SK-N-SH (cell line): ENCODE measurements around the gene HAAO. TPM values are rescaled to one million over a fixed set of nuclear protein-coding genes. Genes with fewer than 3 reads are reported as not detected.
A peak's percentile ranks its signal among the peaks of the same experiment; 100 is the strongest.

ENCODE experiments used
- CTCF ChIA-PET: fragments of 300-600, 350-600 bp; formaldehyde crosslinking; extraction: SDS; loops from one replicate; lab custom pipeline; 2021; lab: Yijun Ruan, JAX
- POLR2A ChIA-PET: fragments of 350-600 bp; sonication (Branson Sonifier 250); formaldehyde crosslinking; extraction: SDS; loops from one replicate; lab custom pipeline; 2020; ENCODE audit warnings: antibody characterized with exemption, inconsistent platforms; lab: Yijun Ruan, JAX
- DNase-seq: peaks from one replicate; pipeline ENCODE4 v3.0.0; 2012
- H2AFZ ChIP-seq: fragments of 200-600 bp; sonication (generic); 2 replicates; pipeline ENCODE4 v1.8.1; 2016; ENCODE audit warnings: antibody characterized with exemption, mild to moderate bottlenecking, low read depth
- H3F3A ChIP-seq: fragments of 200-600 bp; sonication (generic); replicated peaks from 2 replicates; pipeline ENCODE3; 2016; ENCODE audit warnings: antibody characterized with exemption, mild to moderate bottlenecking; ENCODE audit not compliant: insufficient read depth
- H3K27ac ChIP-seq, 2 experiments: fragments of 200-500 bp in 1 of 2; fragments of 200-600 bp in 1 of 2; sonication (Bioruptor generic) in 1 of 2; sonication (generic), shearing (Covaris generic) in 1 of 2; 2 replicates each; pipeline versions ENCODE4 v1.5.1 to v1.6.1; 2014 to 2016; ENCODE audit warnings: low read depth in 2 of 2, inconsistent platforms in 1 of 2, low read length in 1 of 2, mild to moderate bottlenecking in 1 of 2, mixed read lengths in 1 of 2
- H3K27me3 ChIP-seq: fragments of 200-600 bp; sonication (generic), shearing (Covaris generic); 2 replicates; pipeline ENCODE4 v1.6.1; 2016; ENCODE audit warnings: mixed run types; ENCODE audit not compliant: insufficient read depth
- H3K36me3 ChIP-seq, 2 experiments: fragments of 200-500 bp in 1 of 2; fragments of 200-600 bp in 1 of 2; sonication (Bioruptor generic) in 1 of 2; sonication (generic) in 1 of 2; replicated peaks in 1 of 2; 2 replicates each; pipeline versions ENCODE3 to v1.5.1; 2014 to 2016; ENCODE audit warnings: low read length in 1 of 2, mild to moderate bottlenecking in 1 of 2; ENCODE audit not compliant: insufficient read depth in 2 of 2, control insufficient read depth in 1 of 2
- H3K4me1 ChIP-seq, 2 experiments: fragments of 200-500 bp in 1 of 2; fragments of 200-600 bp in 1 of 2; sonication (Bioruptor generic) in 1 of 2; sonication (generic), shearing (Covaris generic) in 1 of 2; 2 replicates each; pipeline versions ENCODE4 v1.5.1 to v1.6.1; 2014 to 2016; ENCODE audit warnings: low read depth in 1 of 2, low read length in 1 of 2, mixed run types in 1 of 2; ENCODE audit not compliant: insufficient read depth in 2 of 2, control insufficient read depth in 1 of 2
- H3K4me2 ChIP-seq: fragments of 200-600 bp; sonication (generic), shearing (Covaris generic); 2 replicates; pipeline ENCODE4 v1.6.1; 2017; ENCODE audit warnings: mixed run types
- H3K4me3 ChIP-seq, 2 experiments: fragments of 200-500 bp in 1 of 2; fragments of 200-600 bp in 1 of 2; sonication (Bioruptor generic) in 1 of 2; sonication (generic), shearing (Covaris generic) in 1 of 2; 2 replicates each; pipeline versions ENCODE4 v1.5.1 to v1.8.1; 2014 to 2016; ENCODE audit warnings: low read depth in 2 of 2, inconsistent platforms in 1 of 2, low read length in 1 of 2, mild to moderate bottlenecking in 1 of 2, mixed read lengths in 1 of 2, moderate library complexity in 1 of 2
- H3K79me2 ChIP-seq: fragments of 200-600 bp; sonication (generic); 2 replicates; pipeline ENCODE4 v1.8.1; 2017; ENCODE audit warnings: mild to moderate bottlenecking; ENCODE audit not compliant: insufficient read depth
- H3K9ac ChIP-seq: fragments of 200-600 bp; sonication (generic); 2 replicates; pipeline ENCODE4 v1.6.1; 2017; ENCODE audit warnings: mixed run types
- H3K9me2 ChIP-seq: fragments of 200-600 bp; sonication (generic); 2 replicates; pipeline ENCODE4 v1.6.1; 2017; ENCODE audit warnings: mixed run types
- H3K9me3 ChIP-seq: fragments of 200-600 bp; sonication (generic); 2 replicates; pipeline ENCODE4 v1.6.1; 2017; ENCODE audit warnings: mixed run types, mild to moderate bottlenecking, moderate library complexity
- H4K20me1 ChIP-seq: fragments of 200-600 bp; sonication (generic); 2 replicates; pipeline ENCODE4 v1.6.1; 2017; ENCODE audit warnings: mild to moderate bottlenecking, mixed run types; ENCODE audit not compliant: insufficient read depth
- CHD2 ChIP-seq: fragments of 150-350 bp; IDR thresholded peaks from 2 replicates; pipeline ENCODE4 v1.6.1; 2018; ENCODE audit warnings: low read length; ENCODE audit not compliant: partially characterized antibody
- CTCF ChIP-seq: fragments of 200-600 bp; sonication (generic); IDR thresholded peaks from 2 replicates; pipeline ENCODE4 v1.6.1; 2017; ENCODE audit warnings: antibody characterized with exemption, mild to moderate bottlenecking, moderate library complexity
- EP300 ChIP-seq, 2 experiments: IDR thresholded peaks; 2 replicates each; pipeline versions ENCODE4 v1.4.0 to v1.6.1; 2012; ENCODE audit warnings: borderline replicate concordance in 1 of 2, low read depth in 1 of 2, low read length in 1 of 2
- MAX ChIP-seq: IDR thresholded peaks from 2 replicates; pipeline ENCODE4 v1.4.0; 2012; ENCODE audit warnings: low read depth
- MEF2A ChIP-seq: IDR thresholded peaks from 2 replicates; pipeline ENCODE4 v1.4.0; 2012; ENCODE audit warnings: low read depth, borderline replicate concordance
- MXI1 ChIP-seq: IDR thresholded peaks from 2 replicates; pipeline ENCODE4 v1.6.1; 2012; ENCODE audit warnings: mild to moderate bottlenecking, low read depth, low read length, improper control_type of control experiment
- POLR2AphosphoS5 ChIP-seq: IDR thresholded peaks from 2 replicates; pipeline ENCODE4 v1.6.1; 2012; ENCODE audit warnings: low read depth, low read length
- RCOR1 ChIP-seq: fragments of 150-350 bp; IDR thresholded peaks from 2 replicates; pipeline ENCODE4 v1.6.1; 2017; ENCODE audit warnings: antibody characterized with exemption, low read length
- RXRA ChIP-seq: IDR thresholded peaks from 2 replicates; pipeline ENCODE4 v1.4.0; 2012; ENCODE audit warnings: low read depth, mild to moderate bottlenecking, borderline replicate concordance
- TAF1 ChIP-seq: IDR thresholded peaks from 2 replicates; pipeline ENCODE4 v1.6.1; 2012; ENCODE audit warnings: low read depth, mild to moderate bottlenecking, low read length, moderate library complexity, borderline replicate concordance
- USF1 ChIP-seq: IDR thresholded peaks from 2 replicates; pipeline ENCODE4 v1.4.0; 2012; ENCODE audit warnings: low read depth, borderline replicate concordance
- ZBTB33 ChIP-seq: IDR thresholded peaks from 2 replicates; pipeline ENCODE4 v1.4.0; 2012; ENCODE audit warnings: low read depth, borderline replicate concordance
- WGBS: methylation state at CpG from one replicate; pipeline ENCODE4 v1.1.6; 2017; ENCODE audit warnings: low lambda C conversion rate; 5-methylcytosine and 5-hydroxymethylcytosine counted together
- polyA plus RNA-seq, 3 experiments: library from polyadenylated mRNA; depleted of rRNA; stranded (reverse); fragments of >200 nt; gene quantifications; 2 replicates each; pipeline ENCODE4 v1.2.3, GENCODE V29; 2012

The HAAO gene
- polyA plus RNA-seq, 1 of the 3 experiments (the other 2 are of a cell fraction), result not detected

GRCh38 chr2:42810121-42810970 lies 18.0 kb upstream of the HAAO start (continued):
- TF ChIP-seq USF1 (0 out of 2 replicates have a peak, but pooled peaks have one; percentile 38), CTCF (no peak), RCOR1 (peak; percentile 92), EP300 (IDR thresholded peaks at IDR 0.05; ENCODE audit: borderline replicate concordance in 1 of 2, low read depth in 1 of 2, low read length in 1 of 2) (peak in 1 of 2 experiments; percentile 76; a peak in 1 of 4 replicates), RXRA (no peak), MAX (peak; percentile 90), POLR2AphosphoS5 (peak; percentile 78; the same call in 1 of the 2 replicates), ZBTB33 (no peak)

GRCh38 chr2:42809819-42810120 lies 17.4 kb upstream of the HAAO start:
- Histone ChIP-seq H3K9me2 (no peaks in the 10 kb centered on the region), H3K4me3 (peak overlapping the region; percentile 67 to 75), H3K27me3 (no peaks in the 10 kb centered on the region), H4K20me1 (no peaks in the 10 kb centered on the region), H3F3A (peaks cover 21% of the 10 kb centered on the region), H3K9ac (peak overlapping the region; percentile 97), H3K4me1 (peaks cover 0 to 17% of the 10 kb centered on the region in 2 experiments; a peak in 1 of 4 replicates), H3K9me3 (no peaks in the 10 kb centered on the region), H3K79me2 (no peaks in the 10 kb centered on the region), H3K36me3 (no peaks in the 10 kb centered on the region), H3K27ac (peak overlapping the region; percentile 95 to 99), H2AFZ (peak overlapping the region; percentile 97), H3K4me2 (peak overlapping the region; percentile 86)
- POLR2A ChIA-PET, result interaction anchor here (0.6 to 2.5 kb wide), 20 partner anchors 9 to 909 kb away, joined by 3 to 15 read pairs (median 4); partner anchors contain the start of genes HAAO and THADA
- CTCF ChIA-PET, result interaction anchor here (0.5 to 3.4 kb wide), 20 partner anchors 9 to 802 kb away, joined by 3 to 22 read pairs (median 4); partner anchors contain the start of gene KCNG3
- 0% methylated on average over 11 of the region's 35 CpGs for WGBS
- peak; percentile 97 for DNase-seq
- 0 out of 2 replicates have a peak, but pooled peaks have one; percentile 10 for TF ChIP-seq USF1
- peak; percentile 38 for TF ChIP-seq MXI1
- no peak for TF ChIP-seq MEF2A
- TF ChIP-seq ZBTB33, result 0 out of 2 replicates have a peak, but pooled peaks have one; percentile 36
- peak; percentile 46 for TF ChIP-seq CHD2
- no peak for TF ChIP-seq RCOR1
- peak; percentile 36; the same call in 1 of the 2 replicates for TF ChIP-seq CTCF
- no peak for TF ChIP-seq RXRA
- peak; percentile 62; the same call in 1 of the 2 replicates for TF ChIP-seq TAF1
